Activated CD8-positive, alpha-beta memory T cell treated with anti-CD3 and anti-CD28 coated beads, Interleukin-2, amount 10 ng/mL, durations not matched to agents 7 days and 5 days (primary cell): Measurements from ENCODE around the gene OSBPL1A. TPM values are rescaled to one million over a fixed set of nuclear protein-coding genes. Genes with fewer than 3 reads are reported as not detected.

Experiments
- ATAC-seq: fragments of 150-1000 bp; cut with Tn5 transposase; one replicate; pipeline ENCODE4 v1.10.0; 2021; ENCODE audit warnings: moderate library complexity
- CTCF ChIA-PET: fragments of 350-600 bp; sonication (Branson Sonifier 250); formaldehyde crosslinking; loops from one replicate; lab custom pipeline; 2021; ENCODE audit warnings: antibody characterized with exemption; lab: Charles Lee
- DNase-seq: peaks from one replicate; pipeline ENCODE4 v3.0.0-alpha.2; 2020
- H3K27ac Mint-ChIP-seq: one replicate; pipeline ENCODE4 v1.8.0; 2021; ENCODE audit warnings: mild to moderate bottlenecking, mixed read lengths
- H3K27me3 Mint-ChIP-seq: one replicate; pipeline ENCODE4 v1.8.0; 2021; ENCODE audit warnings: mixed read lengths
- H3K36me3 Mint-ChIP-seq: one replicate; pipeline ENCODE4 v1.8.0; 2021; ENCODE audit warnings: mild to moderate bottlenecking, mixed read lengths
- H3K4me1 Mint-ChIP-seq: one replicate; pipeline ENCODE4 v1.8.0; 2021; ENCODE audit warnings: mixed read lengths
- H3K4me3 Mint-ChIP-seq: one replicate; pipeline ENCODE4 v1.8.0; 2021; ENCODE audit warnings: mild to moderate bottlenecking, moderate library complexity, mixed read lengths
- H3K9me3 Mint-ChIP-seq: one replicate; pipeline ENCODE4 v1.8.0; 2022; ENCODE audit warnings: low read depth, mixed read lengths
- total RNA-seq, 2 experiments: library from RNA; stranded (reverse); gene quantifications; one replicate each; pipeline ENCODE4 v1.2.3, GENCODE V29; 2021

OSBPL1A gene
- total RNA-seq, 2 experiments from 2014 or later: 0.32 to 0.68 TPM

GRCh38 chr18:24234850-24235418, 162.7 kb downstream of the OSBPL1A start:
- CTCF ChIA-PET: no interaction called here
- H3K27me3 Mint-ChIP-seq: peaks cover 33% of the 10 kb centered on the region
- H3K4me1 Mint-ChIP-seq: no peaks in the 10 kb centered on the region

GRCh38 chr18:24234330-24234729, 163.3 kb downstream of the OSBPL1A start:
- Mint-ChIP-seq H3K4me3 (no peak overlapping the region), H3K36me3 (no peaks in the 10 kb centered on the region), H3K27me3 (peaks cover 35% of the 10 kb centered on the region), H3K27ac (no peak overlapping the region), H3K9me3 (no peaks in the 10 kb centered on the region), H3K4me1 (no peaks in the 10 kb centered on the region)
- CTCF ChIA-PET: no interaction called here
- DNase-seq (no peak), ATAC-seq (no peak)

More at GRCh38 chr18:24234850-24235418, 162.7 kb downstream of the OSBPL1A start:
- no peak for DNase-seq
- H3K9me3 Mint-ChIP-seq: no peaks in the 10 kb centered on the region
- H3K4me3 Mint-ChIP-seq: no peak overlapping the region
- no peaks in the 10 kb centered on the region for H3K36me3 Mint-ChIP-seq
- ATAC-seq: no peak
- H3K27ac Mint-ChIP-seq: no peak overlapping the region

- no peaks in the 10 kb centered on the region for H3K4me1 Mint-ChIP-seq
- no peaks in the 10 kb centered on the region for H3K9me3 Mint-ChIP-seq
- peaks cover 40% of the 10 kb centered on the region for H3K27me3 Mint-ChIP-seq
These were observed 164.8 kb downstream of the OSBPL1A start for GRCh38 chr18:24232800-24233199.

GRCh38 chr18:24231773-24232735, 165.6 kb downstream of the OSBPL1A start:
- DNase-seq: no peak
- Mint-ChIP-seq H3K36me3 (no peaks in the 10 kb centered on the region), H3K4me1 (no peaks in the 10 kb centered on the region), H3K27me3 (peaks cover 41% of the 10 kb centered on the region), H3K27ac (no peak overlapping the region), H3K4me3 (no peak overlapping the region), H3K9me3 (no peaks in the 10 kb centered on the region)
- ATAC-seq: no peak
- CTCF ChIA-PET: no interaction called here

More at GRCh38 chr18:24232800-24233199, 164.8 kb downstream of the OSBPL1A start:
- CTCF ChIA-PET: no interaction called here
- Mint-ChIP-seq H3K36me3 (no peaks in the 10 kb centered on the region), H3K27ac (no peak overlapping the region), H3K4me3 (no peak overlapping the region)
- no peak for DNase-seq
- ATAC-seq: no peak

GRCh38 chr18:24230766-24231165, 166.9 kb downstream of the OSBPL1A start:
- Mint-ChIP-seq H3K36me3 (no peaks in the 10 kb centered on the region), H3K9me3 (no peaks in the 10 kb centered on the region), H3K27me3 (peaks cover 46% of the 10 kb centered on the region), H3K4me1 (no peaks in the 10 kb centered on the region), H3K27ac (no peak overlapping the region), H3K4me3 (no peak overlapping the region)
- CTCF ChIA-PET: no interaction called here
- DNase-seq (no peak), ATAC-seq (no peak)

GRCh38 chr18:24228667-24229041, 169.0 kb downstream of the OSBPL1A start:
- DNase-seq: no peak
- no peak overlapping the region for H3K4me3 Mint-ChIP-seq
- no peaks in the 10 kb centered on the region for H3K9me3 Mint-ChIP-seq
- no peaks in the 10 kb centered on the region for H3K4me1 Mint-ChIP-seq
- H3K36me3 Mint-ChIP-seq: no peaks in the 10 kb centered on the region
- no peak overlapping the region for H3K27ac Mint-ChIP-seq
- CTCF ChIA-PET: no interaction called here
- peaks cover 57% of the 10 kb centered on the region for H3K27me3 Mint-ChIP-seq
- ATAC-seq: no peak

- H3K4me3 Mint-ChIP-seq: no peak overlapping the region
- H3K27ac Mint-ChIP-seq: no peak overlapping the region
- ATAC-seq (no peak), DNase-seq (no peak)
- peaks cover 60% of the 10 kb centered on the region for H3K27me3 Mint-ChIP-seq
- no peaks in the 10 kb centered on the region for H3K36me3 Mint-ChIP-seq
- H3K9me3 Mint-ChIP-seq: no peaks in the 10 kb centered on the region
- CTCF ChIA-PET: no interaction called here
- no peaks in the 10 kb centered on the region for H3K4me1 Mint-ChIP-seq
These were observed 169.5 kb downstream of the OSBPL1A start for GRCh38 chr18:24227977-24228666.

- CTCF ChIA-PET: no interaction called here
- Mint-ChIP-seq H3K27me3 (peaks cover 40% of the 10 kb centered on the region), H3K4me3 (no peak overlapping the region), H3K27ac (no peak overlapping the region), H3K36me3 (no peaks in the 10 kb centered on the region), H3K4me1 (no peaks in the 10 kb centered on the region), H3K9me3 (no peaks in the 10 kb centered on the region)
- ATAC-seq (no peak), DNase-seq (no peak)
These were observed 177.3 kb downstream of the OSBPL1A start for GRCh38 chr18:24220318-24220688.

GRCh38 chr18:24219561-24220317, 177.9 kb downstream of the OSBPL1A start:
- DNase-seq (no peak), ATAC-seq (no peak)
- H3K27ac Mint-ChIP-seq: no peak overlapping the region
- H3K9me3 Mint-ChIP-seq: no peaks in the 10 kb centered on the region
- H3K4me3 Mint-ChIP-seq: no peak overlapping the region
- no peaks in the 10 kb centered on the region for H3K4me1 Mint-ChIP-seq
- H3K27me3 Mint-ChIP-seq: peaks cover 40% of the 10 kb centered on the region
- H3K36me3 Mint-ChIP-seq: no peaks in the 10 kb centered on the region
- CTCF ChIA-PET: no interaction called here

- no peak for ATAC-seq
- H3K36me3 Mint-ChIP-seq: no peaks in the 10 kb centered on the region
- CTCF ChIA-PET: no interaction called here
- no peaks in the 10 kb centered on the region for H3K9me3 Mint-ChIP-seq
- H3K4me1 Mint-ChIP-seq: no peaks in the 10 kb centered on the region
- H3K4me3 Mint-ChIP-seq: no peak overlapping the region
- peaks cover 24% of the 10 kb centered on the region for H3K27me3 Mint-ChIP-seq
- DNase-seq: no peak
- no peak overlapping the region for H3K27ac Mint-ChIP-seq
These were observed 182.7 kb downstream of the OSBPL1A start for GRCh38 chr18:24214913-24215312.

- CTCF ChIA-PET: no interaction called here
- no peaks in the 10 kb centered on the region for H3K9me3 Mint-ChIP-seq
- DNase-seq (no peak), ATAC-seq (no peak)
- H3K36me3 Mint-ChIP-seq: no peaks in the 10 kb centered on the region
- no peaks in the 10 kb centered on the region for H3K4me1 Mint-ChIP-seq
- no peak overlapping the region for H3K27ac Mint-ChIP-seq
- H3K4me3 Mint-ChIP-seq: no peak overlapping the region
- peaks cover 28% of the 10 kb centered on the region for H3K27me3 Mint-ChIP-seq
These were observed 183.5 kb downstream of the OSBPL1A start for GRCh38 chr18:24214144-24214543.

GRCh38 chr18:24212939-24213338, 184.7 kb downstream of the OSBPL1A start:
- ATAC-seq (no peak), DNase-seq (no peak)
- no peaks in the 10 kb centered on the region for H3K36me3 Mint-ChIP-seq
- H3K9me3 Mint-ChIP-seq: no peaks in the 10 kb centered on the region
- H3K4me3 Mint-ChIP-seq: no peak overlapping the region
- no peaks in the 10 kb centered on the region for H3K4me1 Mint-ChIP-seq
- peaks cover 28% of the 10 kb centered on the region for H3K27me3 Mint-ChIP-seq
- H3K27ac Mint-ChIP-seq: no peak overlapping the region
- CTCF ChIA-PET: no interaction called here

GRCh38 chr18:24209558-24209957, 188.1 kb downstream of the OSBPL1A start:
- Mint-ChIP-seq H3K9me3 (no peaks in the 10 kb centered on the region), H3K27ac (no peak overlapping the region), H3K36me3 (no peaks in the 10 kb centered on the region), H3K4me1 (no peaks in the 10 kb centered on the region), H3K4me3 (no peak overlapping the region), H3K27me3 (peaks cover 19% of the 10 kb centered on the region)
- ATAC-seq (no peak), DNase-seq (no peak)
- CTCF ChIA-PET: no interaction called here
